Testis (tissue), 3 donors: ENCODE results near the gene CTXND1. TPM values are rescaled to one million over a fixed set of nuclear protein-coding genes. Genes with fewer than 3 reads are reported as not detected.

Experiments
- DNase-seq: peaks from one replicate; pipeline ENCODE4 v3.0.0-alpha.2; 2019
- H3K27ac ChIP-seq, 2 donors: fragments of 200-600 bp; sonication (generic); one replicate each; pipeline ENCODE4 v1.5.1; 2019
- H3K27me3 ChIP-seq: fragments of 200-600 bp; sonication (generic); one replicate; pipeline ENCODE4 v1.5.1; 2019
- H3K36me3 ChIP-seq: fragments of 200-600 bp; sonication (generic); one replicate; pipeline ENCODE4 v1.5.1; 2017; ENCODE audit warnings: low read depth; ENCODE audit errors: missing control alignments
- H3K4me1 ChIP-seq: fragments of 200-600 bp; sonication (generic); one replicate; pipeline ENCODE4 v1.5.1; 2019
- H3K4me3 ChIP-seq, 2 donors: fragments of 200-600 bp; sonication (generic); one replicate each; pipeline ENCODE4 v1.5.1; 2017 to 2019
- H3K9me3 ChIP-seq: fragments of 200-600 bp; sonication (generic); one replicate; pipeline ENCODE4 v1.5.1; 2017
- POLR2A ChIP-seq: fragments of 450-650 bp; IDR thresholded peaks from one replicate; pipeline ENCODE4 v1.6.1; 2017; ENCODE audit warnings: antibody characterized with exemption, mild to moderate bottlenecking, moderate library complexity
- WGBS, 2 donors: methylation state at CpG; one replicate each; pipeline ENCODE4 v1.1.5; 2018; 5-methylcytosine and 5-hydroxymethylcytosine counted together
- intact Hi-C: fragments of 100-400 bp; cut with DNase I; formaldehyde crosslinking; loops from one replicate; pipeline ENCODE4 v1.15.1; 2023; ENCODE audit warnings: low total_unique reads
- polyA plus RNA-seq: library from polyadenylated mRNA; stranded (reverse); fragments of 350-450 nt; fragmentation: Illumina TruSeq; extraction: RNeasy Lipid Tissue Mini Kit (QIAGEN cat#74804); gene quantifications from one replicate; pipeline ENCODE4 v1.2.3, GENCODE V29; 2014; ENCODE audit warnings: low read depth, low replicate concordance; ENCODE audit not compliant: insufficient read depth
- total RNA-seq, 2 donors: library from RNA; depleted of rRNA; stranded (reverse); fragments of >200 nt; gene quantifications; one replicate each; pipeline ENCODE4 v1.2.3, GENCODE V29; 2016
- TF ChIP-seq, protein P1 (sequence below), 3 experiments: fragments of 450-650 bp in 2 of 3; fragments of 200-600 bp in 1 of 3; sonication (generic) in 1 of 3; IDR thresholded peaks; one replicate each; pipeline ENCODE4 v1.5.1; 2016 to 2019; ENCODE audit warnings: antibody characterized with exemption in 3 of 3, mild to moderate bottlenecking in 2 of 3, moderate library complexity in 1 of 3

CTXND1 gene
- total and polyA plus RNA-seq, 3 donors from 2014 or later, result 0.06 to 1.6 TPM; not detected in 1

DNA sequence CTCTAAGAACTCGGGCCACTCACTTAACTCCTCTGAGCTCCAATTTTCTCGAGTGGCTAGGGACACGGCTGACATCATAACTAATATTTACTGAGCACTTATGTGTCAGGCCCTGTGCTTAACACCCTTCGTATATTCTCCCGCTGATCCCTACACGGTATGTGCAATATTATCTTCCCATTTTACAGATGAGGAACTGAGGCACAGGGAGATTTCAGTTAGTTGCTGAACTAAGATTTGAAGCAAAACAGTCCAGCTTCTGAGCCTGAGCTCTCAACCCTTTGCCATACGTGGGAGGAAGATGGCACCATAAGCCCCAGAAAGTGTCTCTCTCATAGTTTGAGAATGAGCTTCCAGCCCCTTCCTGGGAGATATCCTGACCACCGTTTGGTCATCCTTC lies 79.6 kb downstream of the CTXND1 start:
- TF ChIP-seq, protein P1, sequence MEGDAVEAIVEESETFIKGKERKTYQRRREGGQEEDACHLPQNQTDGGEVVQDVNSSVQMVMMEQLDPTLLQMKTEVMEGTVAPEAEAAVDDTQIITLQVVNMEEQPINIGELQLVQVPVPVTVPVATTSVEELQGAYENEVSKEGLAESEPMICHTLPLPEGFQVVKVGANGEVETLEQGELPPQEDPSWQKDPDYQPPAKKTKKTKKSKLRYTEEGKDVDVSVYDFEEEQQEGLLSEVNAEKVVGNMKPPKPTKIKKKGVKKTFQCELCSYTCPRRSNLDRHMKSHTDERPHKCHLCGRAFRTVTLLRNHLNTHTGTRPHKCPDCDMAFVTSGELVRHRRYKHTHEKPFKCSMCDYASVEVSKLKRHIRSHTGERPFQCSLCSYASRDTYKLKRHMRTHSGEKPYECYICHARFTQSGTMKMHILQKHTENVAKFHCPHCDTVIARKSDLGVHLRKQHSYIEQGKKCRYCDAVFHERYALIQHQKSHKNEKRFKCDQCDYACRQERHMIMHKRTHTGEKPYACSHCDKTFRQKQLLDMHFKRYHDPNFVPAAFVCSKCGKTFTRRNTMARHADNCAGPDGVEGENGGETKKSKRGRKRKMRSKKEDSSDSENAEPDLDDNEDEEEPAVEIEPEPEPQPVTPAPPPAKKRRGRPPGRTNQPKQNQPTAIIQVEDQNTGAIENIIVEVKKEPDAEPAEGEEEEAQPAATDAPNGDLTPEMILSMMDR (IDR thresholded peaks at IDR 0.05), result no peak
- TF ChIP-seq POLR2A, result no peak
- Histone ChIP-seq H3K27me3 (no peaks in the 10 kb centered on the region), H3K4me1 (peaks cover 12% of the 10 kb centered on the region), H3K27ac (no peak overlapping the region), H3K36me3 (no peaks in the 10 kb centered on the region), H3K9me3 (no peaks in the 10 kb centered on the region), H3K4me3 (no peak overlapping the region)
- intact Hi-C loops, result no loop called here
- 63 to 80% methylated on average over 8 of the region's 8 CpGs for WGBS, 2 donors
- DNase-seq, result no peak

DNA sequence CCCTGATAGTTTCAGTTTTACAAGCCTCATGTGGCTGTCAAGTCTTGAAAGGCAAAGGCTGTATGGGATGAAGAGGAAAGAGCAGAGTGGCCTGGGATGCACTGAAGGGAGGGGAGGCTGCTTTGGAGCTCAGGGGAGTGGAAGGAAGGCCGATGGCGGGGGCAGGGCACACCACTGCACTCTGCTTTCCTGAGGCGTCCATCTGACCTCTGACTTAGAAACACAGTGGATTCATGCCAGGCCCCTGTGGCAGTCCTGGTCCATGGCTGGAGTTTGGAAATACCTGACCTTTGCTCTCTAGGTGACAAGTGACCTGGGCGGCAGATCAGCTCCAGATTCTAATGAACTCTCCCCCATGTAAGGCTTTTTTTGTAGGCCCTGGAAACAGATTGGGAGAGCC lies 80.2 kb downstream of the CTXND1 start:
- Histone ChIP-seq H3K36me3 (no peaks in the 10 kb centered on the region), H3K4me1 (peaks cover 12% of the 10 kb centered on the region), H3K4me3 (no peak overlapping the region), H3K27ac (no peak overlapping the region), H3K9me3 (no peaks in the 10 kb centered on the region), H3K27me3 (no peaks in the 10 kb centered on the region)
- intact Hi-C loops, result no loop called here
- no peak for DNase-seq
- TF ChIP-seq, protein P1 (IDR thresholded peaks at IDR 0.05), result no peak
- no peak for TF ChIP-seq POLR2A
- 86 to 93% methylated on average over 3 to 4 of the region's 4 CpGs for WGBS, 2 donors

DNA sequence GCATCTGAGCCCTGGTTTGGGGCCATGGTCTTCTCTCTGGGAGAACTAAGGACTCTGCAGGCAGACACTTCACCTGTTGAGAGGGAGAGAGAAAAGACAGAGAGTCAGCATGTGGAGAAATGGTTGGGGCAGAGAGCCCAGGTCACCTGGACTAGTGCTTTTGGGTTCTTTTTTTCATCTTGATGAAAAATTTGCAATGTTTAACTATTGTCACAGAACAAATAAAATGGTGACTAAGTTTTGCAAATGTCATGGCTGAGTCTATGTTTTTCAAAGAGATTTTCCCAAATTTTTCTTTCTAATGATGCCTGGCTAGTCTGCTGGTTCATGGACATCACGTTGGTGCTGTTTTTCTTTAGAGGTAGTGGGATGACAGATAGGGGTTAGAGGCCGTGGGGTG lies 81.4 kb downstream of the CTXND1 start:
- no peak for DNase-seq
- H3K27ac ChIP-seq, result no peak overlapping the region
- H3K4me1 ChIP-seq, result peaks cover 12% of the 10 kb centered on the region
- H3K4me3 ChIP-seq, result no peak overlapping the region
- WGBS, 2 donors, result 89 to 94% methylated on average over 2 of the region's 2 CpGs
- H3K9me3 ChIP-seq, result no peaks in the 10 kb centered on the region
- H3K27me3 ChIP-seq, result no peaks in the 10 kb centered on the region
- intact Hi-C loops, result no loop called here
- H3K36me3 ChIP-seq, result no peaks in the 10 kb centered on the region
- TF ChIP-seq, protein P1 (IDR thresholded peaks at IDR 0.05), result no peak
- no peak for TF ChIP-seq POLR2A

DNA sequence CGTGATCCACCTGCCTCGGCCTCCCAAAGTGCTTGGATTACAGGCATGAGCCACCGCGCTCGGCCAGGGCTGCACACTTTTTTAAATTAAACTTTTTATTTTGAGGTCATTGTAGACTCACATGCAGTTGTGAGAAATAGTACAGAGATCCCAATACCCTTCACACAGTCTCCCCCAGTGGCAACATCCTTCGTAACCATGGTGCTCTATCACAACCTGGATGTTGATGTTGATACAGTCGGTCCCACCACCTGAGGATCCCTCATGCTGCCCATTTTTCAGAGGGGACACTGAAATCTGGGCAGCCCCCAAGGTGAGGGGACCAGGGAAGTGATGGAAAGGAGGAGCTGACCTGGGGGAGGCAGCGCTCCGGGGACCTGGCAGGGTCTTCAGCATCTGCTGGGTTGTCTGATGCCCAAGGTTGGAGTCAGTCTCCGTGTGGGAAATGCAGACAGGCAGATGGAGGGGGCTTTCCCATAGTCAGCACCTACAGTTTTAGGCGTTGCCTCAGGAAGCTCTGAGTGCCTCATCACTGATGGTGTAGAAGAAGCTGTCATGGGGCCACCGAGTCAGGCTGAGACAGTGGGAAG lies 82.2 kb downstream of the CTXND1 start:
- intact Hi-C loops, result loop anchor here (10.0 kb wide), 1 partner anchor 105 kb away; no protein-coding TSS in a partner anchor
- H3K36me3 ChIP-seq, result no peaks in the 10 kb centered on the region
- no peak overlapping the region for H3K27ac ChIP-seq
- H3K9me3 ChIP-seq, result no peaks in the 10 kb centered on the region
- TF ChIP-seq, protein P1 (IDR thresholded peaks at IDR 0.05), result no peak
- no peak for TF ChIP-seq POLR2A
- WGBS, 2 donors, result 94 to 96% methylated on average over 10 to 12 of the region's 12 CpGs
- H3K4me3 ChIP-seq, result no peak overlapping the region
- no peaks in the 10 kb centered on the region for H3K27me3 ChIP-seq
- peaks cover 12% of the 10 kb centered on the region for H3K4me1 ChIP-seq
- DNase-seq, result no peak

DNA sequence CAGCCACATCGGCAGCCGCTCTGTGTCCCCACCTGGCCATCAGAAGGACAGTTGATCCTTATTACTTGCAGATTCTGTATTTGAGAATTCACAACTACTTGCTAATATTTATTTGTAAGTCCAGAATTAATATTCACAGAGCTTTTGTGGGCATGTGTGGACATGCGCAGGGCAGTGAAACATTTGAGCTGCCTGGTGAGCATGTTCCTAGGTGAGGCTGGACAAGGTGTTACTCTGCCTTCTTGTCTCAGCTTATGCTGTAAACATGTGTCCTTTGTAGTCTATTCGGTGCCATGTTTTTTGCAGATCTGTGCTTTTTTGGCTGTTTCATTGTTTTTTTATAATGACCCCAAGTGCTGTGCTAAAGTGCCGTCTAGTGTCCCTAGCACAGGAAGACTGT lies 83.6 kb downstream of the CTXND1 start:
- Histone ChIP-seq H3K9me3 (no peaks in the 10 kb centered on the region), H3K4me3 (no peak overlapping the region), H3K27me3 (no peaks in the 10 kb centered on the region), H3K36me3 (no peaks in the 10 kb centered on the region), H3K27ac (no peak overlapping the region), H3K4me1 (no peaks in the 10 kb centered on the region)
- intact Hi-C loops, result loop anchor here (10.0 kb wide), 1 partner anchor 104 kb away; no protein-coding TSS in a partner anchor
- DNase-seq, result no peak
- 76 to 90% methylated on average over 5 of the region's 5 CpGs for WGBS, 2 donors
- TF ChIP-seq, protein P1 (IDR thresholded peaks at IDR 0.05), result no peak
- TF ChIP-seq POLR2A, result no peak
